Kidney epithelial cell (primary cell): ENCODE measurements around the gene PTPN12. TPM values are rescaled to one million over a fixed set of nuclear protein-coding genes. Genes with fewer than 3 reads are reported as not detected.
"Not testable (repeated sequence)": the region's sequence is repeated elsewhere in the genome, so short reads cannot be mapped to it uniquely, and the experiment has no call there.

Experiments used
- DNase-seq: peaks from one replicate; pipeline ENCODE4 v3.0.0-alpha.2; 2010; ENCODE audit warnings: low read depth
- H3K27me3 ChIP-seq: 2 replicates; pipeline ENCODE4 v1.6.0; 2011; ENCODE audit warnings: low read length; ENCODE audit not compliant: control insufficient read depth, insufficient read depth
- H3K36me3 ChIP-seq: 2 replicates; pipeline ENCODE4 v1.5.1; 2011; ENCODE audit warnings: low read length; ENCODE audit not compliant: control insufficient read depth, insufficient read depth
- H3K4me3 ChIP-seq: 2 replicates; pipeline ENCODE4 v1.5.1; 2011; ENCODE audit warnings: low read depth, mild to moderate bottlenecking, control low read depth, low read length
- CTCF ChIP-seq: IDR thresholded peaks from 2 replicates; pipeline ENCODE4 v1.5.1; 2011; ENCODE audit warnings: mild to moderate bottlenecking, moderate library complexity, low read length, control low read depth, inconsistent platforms; ENCODE audit not compliant: insufficient read depth, poor library complexity, severe bottlenecking
- total RNA-seq: library from RNA; depleted of rRNA; stranded (reverse); fragments of >200 nt; gene quantifications from 2 replicates; pipeline ENCODE4 v1.2.3, GENCODE V29; 2015

PTPN12 gene
- total RNA-seq, 1 donor from 2014 or later, result 57.7 TPM

- Histone ChIP-seq H3K4me3 (no peak overlapping the region), H3K27me3 (no peaks in the 10 kb centered on the region), H3K36me3 (peaks cover 1% of the 10 kb centered on the region)
- no peak for DNase-seq
- TF ChIP-seq CTCF, result no peak
These were observed 112.7 kb downstream of the PTPN12 start for GRCh38 chr7:77649716-77650349.

DNA sequence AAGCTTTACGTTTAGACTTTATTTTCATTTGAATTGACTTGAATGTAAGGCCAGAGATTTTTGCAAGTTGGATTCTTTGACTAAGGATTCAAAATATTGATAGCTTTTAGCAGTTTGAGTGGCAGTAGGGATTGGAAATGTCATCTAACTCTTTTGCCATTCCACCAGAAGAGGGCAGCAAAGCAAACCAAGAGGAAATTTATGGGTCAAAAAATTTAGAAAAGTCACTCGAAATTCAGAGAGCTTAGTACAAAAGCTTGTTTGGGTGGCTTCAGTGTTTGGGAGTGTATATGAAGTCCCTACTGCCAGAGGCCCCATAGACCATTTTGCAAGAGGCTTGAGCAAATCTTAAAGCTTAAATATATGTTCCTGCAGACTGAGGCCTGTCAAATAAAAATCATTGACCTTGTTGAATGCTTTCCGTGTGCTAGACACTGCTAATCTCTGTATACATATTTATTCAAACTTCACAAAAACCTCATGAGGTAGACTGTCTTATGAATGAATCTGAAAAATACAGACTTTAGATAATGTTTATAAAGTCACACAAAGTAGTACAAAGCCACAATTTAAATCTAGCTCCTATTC, 114.6 kb downstream of the PTPN12 start:
- peak; percentile 70 for TF ChIP-seq CTCF
- no peaks in the 10 kb centered on the region for H3K36me3 ChIP-seq
- no peak for DNase-seq
- no peaks in the 10 kb centered on the region for H3K27me3 ChIP-seq
- no peak overlapping the region for H3K4me3 ChIP-seq

GRCh38 chr7:77652826-77653225, 115.7 kb downstream of the PTPN12 start:
- not testable (repeated sequence) for H3K36me3 ChIP-seq, H3K4me3 ChIP-seq, H3K27me3 ChIP-seq, DNase-seq

- no peak for DNase-seq
- no peak for TF ChIP-seq CTCF
- Histone ChIP-seq H3K4me3 (no peak overlapping the region), H3K36me3 (no peaks in the 10 kb centered on the region), H3K27me3 (no peaks in the 10 kb centered on the region)
These were observed 116.5 kb downstream of the PTPN12 start for GRCh38 chr7:77653572-77653971.

DNA sequence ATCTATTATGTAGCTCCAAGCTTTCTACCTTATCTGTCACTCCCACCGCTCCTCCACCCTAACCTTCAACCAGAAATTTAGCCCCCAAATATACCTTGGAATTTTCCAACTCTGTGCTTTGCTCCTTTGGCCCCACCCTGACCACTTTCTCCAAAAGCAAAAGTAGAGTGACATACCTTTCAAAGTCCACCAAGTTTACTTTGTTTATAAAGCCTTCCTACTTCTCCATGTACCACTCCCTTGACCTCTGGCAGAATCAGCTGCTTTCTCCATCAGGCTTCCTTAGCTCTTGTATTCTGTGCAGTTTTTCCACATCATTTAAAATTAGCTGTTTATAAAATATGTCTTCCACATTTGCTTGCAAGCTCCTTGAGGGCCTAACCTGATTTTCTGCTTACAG, 118.3 kb downstream of the PTPN12 start:
- H3K27me3 ChIP-seq, result no peaks in the 10 kb centered on the region
- TF ChIP-seq CTCF, result no peak
- no peak for DNase-seq
- no peak overlapping the region for H3K4me3 ChIP-seq
- H3K36me3 ChIP-seq, result no peaks in the 10 kb centered on the region

DNA sequence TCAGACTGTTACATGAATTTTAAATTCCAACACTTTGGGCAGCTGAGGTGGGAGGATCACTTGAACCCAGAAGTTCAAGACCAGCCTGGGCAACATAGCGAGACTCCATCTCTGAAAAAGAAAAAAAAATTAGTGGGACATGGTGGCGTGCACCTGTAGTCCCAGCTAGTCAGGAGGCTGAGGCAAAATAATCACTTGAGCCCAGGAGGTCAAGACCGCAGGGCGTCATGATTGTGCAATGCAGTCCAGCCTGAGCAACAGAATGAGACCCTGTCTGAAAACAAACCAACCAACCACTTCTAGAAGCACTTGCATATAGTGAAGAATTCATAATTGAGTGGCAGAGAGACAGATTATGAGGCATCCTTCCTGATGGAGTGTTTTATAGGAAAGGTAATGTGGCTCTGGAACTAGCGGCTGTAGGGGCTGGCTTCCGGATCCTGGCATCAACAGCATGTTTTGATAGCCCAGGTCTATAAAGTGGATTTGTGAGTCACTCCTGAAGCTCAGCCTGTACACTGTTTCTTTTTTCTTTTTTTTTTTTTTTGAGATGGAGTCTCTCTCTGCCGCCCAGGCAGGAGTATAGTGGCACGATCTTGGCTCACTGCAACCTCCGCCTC, 118.9 kb downstream of the PTPN12 start:
- Histone ChIP-seq H3K27me3 (no peaks in the 10 kb centered on the region), H3K4me3 (no peak overlapping the region), H3K36me3 (no peaks in the 10 kb centered on the region)
- no peak for DNase-seq
- TF ChIP-seq CTCF, result no peak
